ENCODE measurements around the gene TIMP3.

TIMP3 gene

DNA sequence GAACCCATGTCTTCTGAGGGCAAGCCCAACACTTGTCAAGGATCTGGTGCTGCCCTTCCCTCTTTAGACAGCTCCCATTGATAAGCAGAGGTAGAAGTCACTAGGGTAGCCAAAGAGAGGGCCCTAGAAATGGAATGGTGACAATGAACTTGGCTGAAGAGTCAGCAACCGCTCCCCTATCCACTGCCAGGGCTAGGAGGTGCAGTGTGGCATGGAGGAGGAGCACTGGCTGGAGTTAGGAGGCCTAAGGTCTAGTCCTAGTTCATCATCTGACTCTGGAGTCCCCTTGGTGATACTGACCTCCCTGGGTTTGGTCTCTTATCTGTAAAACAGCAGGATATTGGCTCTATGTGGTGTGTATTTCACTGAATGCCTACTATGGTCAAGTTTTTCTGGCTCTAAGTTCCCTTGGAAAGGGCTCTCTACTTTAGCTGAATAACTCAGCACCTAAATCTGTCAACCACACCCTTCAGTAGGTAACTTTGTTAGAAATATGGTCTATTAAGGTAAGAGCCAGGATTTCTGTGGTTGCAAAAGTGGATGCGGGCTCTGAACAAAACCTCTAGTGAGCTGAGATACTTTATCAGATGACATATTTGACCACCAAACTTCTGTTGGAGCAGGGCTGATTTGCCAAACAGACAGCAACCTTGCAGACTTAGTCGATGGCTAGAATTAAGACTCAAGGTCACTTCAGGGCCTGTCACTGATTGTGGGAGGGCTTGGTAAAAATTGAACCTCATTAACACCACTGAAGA, 10.5 kb downstream of the TIMP3 start:
- Mint-ChIP-seq H3K27me3 (peaks cover 20% of the 10 kb centered on the region), H3K27ac (no peak overlapping the region), H3K4me3 (no peak overlapping the region), H3K9me3 (no peaks in the 10 kb centered on the region), H3K36me3 (no peaks in the 10 kb centered on the region), H3K4me1 (no peaks in the 10 kb centered on the region)
- ATAC-seq: no peak

DNA sequence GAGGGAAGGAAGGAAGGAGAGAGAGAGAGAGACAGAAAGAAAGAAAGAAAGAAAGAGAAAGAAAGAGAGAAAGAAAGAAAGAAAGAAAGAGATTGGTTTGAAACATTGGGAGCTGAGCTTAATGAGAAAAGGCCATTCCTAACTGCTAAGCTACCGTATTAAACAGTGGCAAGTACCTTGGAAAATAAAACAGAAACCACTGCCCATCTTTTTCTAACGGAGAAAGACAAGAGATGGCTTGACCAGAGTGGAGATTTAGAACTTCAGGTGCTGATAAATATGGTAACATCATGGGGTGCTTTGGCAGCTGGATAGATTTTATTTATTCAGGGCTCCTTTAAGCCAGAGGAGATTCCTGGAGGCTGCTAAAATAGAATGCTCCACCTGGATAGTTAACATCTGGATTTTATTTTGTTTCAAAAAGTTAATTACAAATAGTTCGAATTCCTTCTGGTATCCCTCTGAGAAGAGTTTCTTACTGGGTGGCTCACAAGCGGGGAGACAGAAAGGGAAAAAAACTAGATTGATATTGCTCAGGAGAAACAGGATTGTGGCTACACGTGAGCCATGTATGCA, 12.9 kb downstream of the TIMP3 start:
- Mint-ChIP-seq H3K4me3 (no peak overlapping the region), H3K4me1 (no peaks in the 10 kb centered on the region), H3K36me3 (no peaks in the 10 kb centered on the region), H3K27ac (no peak overlapping the region), H3K9me3 (no peaks in the 10 kb centered on the region), H3K27me3 (peaks cover 27% of the 10 kb centered on the region)
- no peak for ATAC-seq

DNA sequence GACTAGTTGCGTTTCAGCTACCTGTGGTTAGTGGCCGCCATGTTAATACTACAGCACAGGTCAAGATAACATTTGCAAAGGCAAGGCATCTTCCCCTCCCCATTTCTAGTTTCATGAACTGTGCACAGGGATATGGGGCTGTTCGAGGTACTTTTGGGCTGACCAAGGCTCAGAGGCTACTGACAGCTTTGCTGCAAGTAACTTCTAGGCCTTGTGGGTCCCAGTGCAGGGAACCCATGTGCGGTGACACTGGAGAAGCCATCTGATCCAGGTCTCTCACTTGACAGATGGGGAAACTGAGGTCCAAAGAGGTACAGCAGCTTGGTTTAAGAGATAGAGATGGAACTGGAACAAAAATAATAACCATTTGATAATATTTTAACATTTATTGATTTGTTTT, 13.6 kb downstream of the TIMP3 start:
- H3K4me1 Mint-ChIP-seq: no peaks in the 10 kb centered on the region
- H3K9me3 Mint-ChIP-seq: no peaks in the 10 kb centered on the region
- no peaks in the 10 kb centered on the region for H3K36me3 Mint-ChIP-seq
- H3K27ac Mint-ChIP-seq: no peak overlapping the region
- peaks cover 32% of the 10 kb centered on the region for H3K27me3 Mint-ChIP-seq
- ATAC-seq: no peak
- H3K4me3 Mint-ChIP-seq: no peak overlapping the region

DNA sequence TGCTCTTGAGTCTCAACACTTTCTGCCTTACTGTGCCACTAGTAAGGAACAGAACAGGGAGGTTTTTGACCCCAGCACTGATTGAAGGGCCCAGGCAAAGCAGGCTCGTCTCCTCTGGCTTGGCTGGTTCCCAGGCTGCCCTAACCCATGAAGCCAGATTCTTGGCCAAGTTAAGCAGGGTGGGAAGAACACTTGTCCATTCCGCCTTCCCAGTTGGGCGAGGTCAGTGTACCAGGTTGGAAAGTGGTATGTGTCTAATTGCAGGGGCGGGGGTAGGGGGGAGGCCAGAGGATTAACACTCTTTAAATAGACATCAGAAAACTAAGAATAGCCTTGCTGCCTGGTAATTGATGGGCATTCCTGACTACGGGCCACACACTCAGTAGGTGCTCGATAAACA, 14.4 kb downstream of the TIMP3 start:
- Mint-ChIP-seq H3K9me3 (no peaks in the 10 kb centered on the region), H3K27ac (no peak overlapping the region), H3K4me1 (no peaks in the 10 kb centered on the region), H3K4me3 (no peak overlapping the region), H3K36me3 (no peaks in the 10 kb centered on the region), H3K27me3 (peaks cover 30% of the 10 kb centered on the region)
- ATAC-seq: no peak

DNA sequence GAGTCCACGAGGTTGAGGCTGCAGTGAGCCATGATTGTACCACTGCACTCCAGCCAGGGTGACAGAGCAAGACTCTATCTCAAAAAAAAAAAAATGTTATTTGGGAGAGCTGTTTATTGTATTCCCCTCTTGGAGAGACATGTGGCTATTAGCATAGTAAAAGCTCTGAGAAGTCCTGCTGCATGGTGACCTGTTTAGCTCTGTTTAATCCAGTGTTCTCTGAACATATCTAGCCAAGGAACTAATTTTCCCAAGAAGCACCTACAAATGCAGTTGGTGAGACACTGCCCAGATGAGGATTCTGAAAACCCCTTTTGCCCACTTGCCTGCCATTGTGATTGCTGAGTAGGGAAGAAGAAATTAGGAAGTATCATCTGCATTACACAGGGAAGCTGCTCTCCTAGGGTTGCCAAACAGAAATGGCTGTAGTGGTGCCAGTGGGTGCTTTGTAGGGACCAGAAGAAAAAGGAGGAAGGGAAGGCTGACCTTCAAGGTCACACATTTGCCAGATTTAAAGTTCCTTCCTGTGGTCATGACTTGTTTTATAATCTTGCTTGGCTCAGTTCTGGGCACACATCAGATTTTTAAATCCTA, 15.7 kb downstream of the TIMP3 start:
- no peaks in the 10 kb centered on the region for H3K4me1 Mint-ChIP-seq
- H3K4me3 Mint-ChIP-seq: no peak overlapping the region
- H3K9me3 Mint-ChIP-seq: no peaks in the 10 kb centered on the region
- no peaks in the 10 kb centered on the region for H3K36me3 Mint-ChIP-seq
- H3K27me3 Mint-ChIP-seq: peaks cover 30% of the 10 kb centered on the region
- H3K27ac Mint-ChIP-seq: no peak overlapping the region
- ATAC-seq: no peak

DNA sequence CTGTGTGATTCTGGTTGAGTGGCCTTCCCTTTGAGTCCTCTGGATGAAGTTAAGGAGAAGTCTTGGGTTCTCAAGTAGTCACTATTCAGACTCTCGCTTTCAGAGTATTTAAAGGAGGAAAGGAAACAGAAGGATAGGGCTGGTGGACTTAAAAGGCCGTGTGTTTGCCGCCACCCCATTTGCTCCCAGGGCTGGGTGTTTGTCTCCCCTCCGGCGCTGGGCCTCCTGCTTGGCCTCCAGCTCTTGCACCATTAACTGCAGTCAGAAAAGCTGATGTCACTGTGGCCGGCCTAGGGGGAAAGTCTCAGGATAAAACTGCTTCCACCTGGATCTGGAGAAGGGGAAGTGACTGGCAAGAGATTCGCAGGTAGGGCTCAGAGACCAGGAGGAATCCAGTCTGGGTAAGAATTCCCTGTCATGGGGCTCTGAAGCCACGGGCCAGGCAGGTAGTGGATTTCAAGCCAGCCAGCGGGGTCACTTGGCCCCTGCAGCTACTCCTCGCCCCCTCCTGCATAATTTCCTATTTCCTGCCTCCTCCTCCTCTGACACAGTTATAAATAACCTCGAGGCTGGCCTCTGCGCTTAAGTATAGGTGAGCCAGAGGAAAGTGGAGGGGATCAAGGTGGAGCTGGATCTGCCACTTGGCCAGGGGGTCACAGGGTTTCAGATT, 17.1 kb downstream of the TIMP3 start:
- Mint-ChIP-seq H3K27me3 (peaks cover 43% of the 10 kb centered on the region), H3K27ac (no peak overlapping the region), H3K4me1 (no peaks in the 10 kb centered on the region), H3K4me3 (no peak overlapping the region), H3K36me3 (no peaks in the 10 kb centered on the region), H3K9me3 (no peaks in the 10 kb centered on the region)
- ATAC-seq: no peak

DNA sequence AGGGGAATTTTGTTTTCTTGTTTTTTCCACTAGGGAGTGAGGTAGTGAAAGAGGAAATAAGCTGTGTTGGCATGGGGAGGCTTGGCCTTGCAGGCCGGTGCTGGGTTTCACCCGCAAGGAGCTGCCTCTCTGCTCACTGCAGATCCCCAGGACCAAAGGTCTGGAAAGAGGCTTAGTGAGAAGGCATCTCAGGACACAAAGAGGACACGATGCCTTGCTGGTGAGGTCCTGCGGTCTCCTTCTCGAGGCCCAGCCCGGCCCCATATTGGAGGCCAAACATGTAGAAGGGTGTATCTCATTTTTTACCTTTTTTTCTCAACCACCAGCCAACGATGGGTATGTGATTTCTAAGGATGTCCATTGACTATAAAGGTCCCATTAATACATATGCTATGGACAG, 17.6 kb downstream of the TIMP3 start:
- H3K36me3 Mint-ChIP-seq: no peaks in the 10 kb centered on the region

GRCh38 chr22:32820131-32821119, 18.9 kb downstream of the TIMP3 start:
- no peaks in the 10 kb centered on the region for H3K36me3 Mint-ChIP-seq
- H3K27ac Mint-ChIP-seq: no peak overlapping the region
- no peak overlapping the region for H3K4me3 Mint-ChIP-seq
- peaks cover 37% of the 10 kb centered on the region for H3K27me3 Mint-ChIP-seq
- ATAC-seq: no peak
- H3K9me3 Mint-ChIP-seq: no peaks in the 10 kb centered on the region
- no peaks in the 10 kb centered on the region for H3K4me1 Mint-ChIP-seq

More for the DNA sequence above, 17.6 kb downstream of the TIMP3 start:
- no peaks in the 10 kb centered on the region for H3K9me3 Mint-ChIP-seq
- peaks cover 39% of the 10 kb centered on the region for H3K27me3 Mint-ChIP-seq
- H3K4me3 Mint-ChIP-seq: no peak overlapping the region
- H3K27ac Mint-ChIP-seq: no peak overlapping the region
- no peaks in the 10 kb centered on the region for H3K4me1 Mint-ChIP-seq
- no peak for ATAC-seq

DNA sequence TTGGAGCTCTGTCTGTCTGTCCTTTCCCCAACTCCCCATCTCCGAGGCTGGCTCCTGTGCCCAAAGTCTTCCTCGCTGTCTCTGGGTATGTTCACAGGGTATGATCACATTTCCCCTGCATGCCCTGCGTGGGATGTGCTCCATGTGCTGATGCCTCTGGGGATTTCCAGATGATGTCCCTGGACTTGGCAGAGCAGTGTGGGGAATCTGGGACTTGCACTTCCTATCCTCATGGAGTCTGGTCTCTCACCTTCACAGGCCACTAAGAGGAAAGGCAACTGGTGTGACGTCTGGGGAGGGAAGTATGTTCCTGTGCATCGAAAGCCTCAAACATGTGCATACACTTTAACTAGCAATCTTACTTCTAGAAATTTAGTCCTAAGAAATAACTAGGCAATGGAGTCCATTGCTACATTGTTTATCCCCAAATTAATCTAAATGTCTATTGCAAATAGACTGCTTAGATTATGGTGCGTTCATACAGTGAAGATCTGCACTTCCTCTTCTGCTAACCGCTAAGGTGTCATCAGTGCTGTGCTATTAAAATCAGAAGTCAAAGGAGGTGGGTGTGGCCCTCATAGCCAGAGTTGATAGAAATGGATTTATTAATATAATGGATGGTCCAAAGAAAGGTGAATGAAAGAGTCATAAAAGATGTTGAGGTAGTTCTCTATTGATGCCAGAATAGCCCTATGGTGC, 20.8 kb downstream of the TIMP3 start:
- Mint-ChIP-seq H3K9me3 (no peaks in the 10 kb centered on the region), H3K27me3 (peaks cover 37% of the 10 kb centered on the region), H3K4me3 (no peak overlapping the region), H3K27ac (no peak overlapping the region), H3K36me3 (no peaks in the 10 kb centered on the region), H3K4me1 (no peaks in the 10 kb centered on the region)
- no peak for ATAC-seq

GRCh38 chr22:32823024-32823730, 21.7 kb downstream of the TIMP3 start:
- Mint-ChIP-seq H3K4me3 (no peak overlapping the region), H3K9me3 (no peaks in the 10 kb centered on the region), H3K27ac (no peak overlapping the region), H3K36me3 (no peaks in the 10 kb centered on the region), H3K4me1 (no peaks in the 10 kb centered on the region), H3K27me3 (peaks cover 37% of the 10 kb centered on the region)
- ATAC-seq: no peak

- H3K27me3 Mint-ChIP-seq: peaks cover 27% of the 10 kb centered on the region
Observed at GRCh38 chr22:32824531-32825312, 23.2 kb downstream of the TIMP3 start.

DNA sequence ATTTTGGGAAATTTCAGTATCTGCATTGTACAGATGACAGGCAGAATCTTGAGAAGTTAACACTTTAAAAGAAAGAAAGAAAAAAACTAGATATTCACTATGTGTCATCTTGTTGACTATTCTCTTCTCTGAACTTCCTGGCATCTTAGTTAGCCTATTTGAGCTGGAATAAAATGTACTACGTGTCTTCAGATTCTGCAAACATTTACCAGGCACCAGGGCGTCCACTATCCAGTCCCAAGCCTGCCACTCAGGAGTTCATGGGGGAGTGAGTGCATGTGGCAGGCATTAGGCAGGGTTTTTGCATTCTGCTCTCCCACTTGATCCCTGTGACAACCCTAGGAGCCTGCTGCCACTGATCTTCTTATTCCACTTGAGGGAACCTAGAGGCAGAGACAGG, 25.0 kb downstream of the TIMP3 start:
- Mint-ChIP-seq H3K9me3 (no peaks in the 10 kb centered on the region), H3K36me3 (no peaks in the 10 kb centered on the region), H3K27me3 (peaks cover 17% of the 10 kb centered on the region), H3K27ac (no peak overlapping the region), H3K4me1 (no peaks in the 10 kb centered on the region), H3K4me3 (no peak overlapping the region)
- ATAC-seq: no peak

More at GRCh38 chr22:32824531-32825312, 23.2 kb downstream of the TIMP3 start:
- no peaks in the 10 kb centered on the region for H3K4me1 Mint-ChIP-seq
- H3K27ac Mint-ChIP-seq: no peak overlapping the region
- ATAC-seq: no peak
- H3K9me3 Mint-ChIP-seq: no peaks in the 10 kb centered on the region
- no peaks in the 10 kb centered on the region for H3K36me3 Mint-ChIP-seq
- no peak overlapping the region for H3K4me3 Mint-ChIP-seq

GRCh38 chr22:32827049-32827602, 25.6 kb downstream of the TIMP3 start:
- ATAC-seq: no peak
- Mint-ChIP-seq H3K36me3 (no peaks in the 10 kb centered on the region), H3K4me1 (no peaks in the 10 kb centered on the region), H3K4me3 (no peak overlapping the region), H3K27me3 (peaks cover 16% of the 10 kb centered on the region), H3K27ac (no peak overlapping the region), H3K9me3 (no peaks in the 10 kb centered on the region)
